HepG2 (cell line): ENCODE results near the gene PCED1B. TPM values are rescaled to one million over a fixed set of nuclear protein-coding genes. Genes with fewer than 3 reads are reported as not detected.

ENCODE experiments used
- ATAC-seq: fragments of 200-7000 bp; cut with Tn5 transposase; 3 replicates; pipeline ENCODE4 v1.9.1; 2020; ENCODE audit warnings: mild to moderate bottlenecking, moderate library complexity
- BruUV-seq: library from RNA; stranded (reverse); fragments of 400-500 nt; replicated peaks from 2 replicates; lab custom pipeline; 2021; lab: Mats Ljungman, UMichigan
- CTCF ChIA-PET: fragments of 300-600 bp; formaldehyde crosslinking; extraction: SDS; loops from one replicate; lab custom pipeline; 2021; ENCODE audit warnings: low total read pairs, inconsistent platforms, low intra/inter-chr PET ratio; lab: Yijun Ruan, JAX
- POLR2A ChIA-PET: fragments of 350-600 bp; sonication (Branson Sonifier 250); formaldehyde crosslinking; loops from one replicate; lab custom pipeline; 2020; ENCODE audit warnings: antibody characterized with exemption, inconsistent platforms; lab: Yijun Ruan, JAX
- DNase-seq: peaks from one replicate; pipeline ENCODE4 v3.0.0-alpha.2; 2015; ENCODE audit warnings: low spot score
- FAIRE-seq: peaks from 3 replicates; lab custom pipeline; 2011; peaks lifted over from hg19 to GRCh38; lab: Jason Lieb, UNC
- H2AFZ ChIP-seq: one replicate; pipeline ENCODE4 v1.6.1; 2011; ENCODE audit warnings: low read length, inconsistent platforms
- H3K27ac ChIP-seq: fragments of 300-600 bp; 3 replicates; pipeline ENCODE4 v1.8.0; 2011; ENCODE audit warnings: mixed run types, mild to moderate bottlenecking, mixed read lengths, low read length, inconsistent platforms; ENCODE audit not compliant: insufficient read depth; ENCODE audit errors: extremely low read length
- H3K27me3 ChIP-seq, 2 experiments: fragments of 200-600 bp in 1 of 2; 2 replicates in 1 of 2; 3 replicates in 1 of 2; pipeline versions ENCODE4 v1.6.0 to v1.8.0; 2011; ENCODE audit warnings: low read length in 2 of 2, mild to moderate bottlenecking in 2 of 2, moderate library complexity in 2 of 2, inconsistent platforms in 1 of 2; ENCODE audit not compliant: insufficient read depth in 2 of 2, control insufficient read depth in 1 of 2
- H3K36me3 ChIP-seq, 2 experiments: fragments of 200-600 bp in 1 of 2; replicated peaks in 1 of 2; 2 replicates in 1 of 2; 3 replicates in 1 of 2; pipeline versions ENCODE4 v1.5.1 to v1.8.0; 2011; ENCODE audit warnings: low read length in 2 of 2, inconsistent platforms in 1 of 2; ENCODE audit not compliant: insufficient read depth in 2 of 2, control insufficient read depth in 1 of 2
- H3K4me1 ChIP-seq: 2 replicates; pipeline ENCODE4 v1.5.1; 2012; ENCODE audit warnings: low read length, inconsistent platforms; ENCODE audit not compliant: insufficient read depth
- H3K4me2 ChIP-seq: 2 replicates; pipeline ENCODE4 v1.6.0; 2011; ENCODE audit warnings: low read depth, low read length, inconsistent platforms
- H3K4me3 ChIP-seq, 3 experiments: fragments of 200-600 bp in 1 of 3; sonication (generic), shearing (Covaris generic) in 1 of 3; replicated peaks in 1 of 3; 2 replicates each; pipeline ENCODE4 v1.5.1; 2011 to 2016; ENCODE audit warnings: low read length in 3 of 3, inconsistent platforms in 2 of 3, low read depth in 2 of 3, mild to moderate bottlenecking in 2 of 3, control low read depth in 1 of 3, mixed read lengths in 1 of 3; ENCODE audit not compliant: insufficient read depth in 1 of 3
- H3K79me2 ChIP-seq: one replicate; pipeline ENCODE4 v1.6.1; 2011; ENCODE audit warnings: low read length, inconsistent platforms; ENCODE audit not compliant: insufficient read depth
- H3K9ac ChIP-seq: 2 replicates; pipeline ENCODE4 v1.6.0; 2011; ENCODE audit warnings: mild to moderate bottlenecking, low read depth, low read length, inconsistent platforms; ENCODE audit not compliant: insufficient read depth
- H3K9me3 ChIP-seq: 2 replicates; pipeline ENCODE4 v1.5.1; 2012; ENCODE audit warnings: mild to moderate bottlenecking, low read length
- H4K20me1 ChIP-seq: 2 replicates; pipeline ENCODE4 v1.6.0; 2011; ENCODE audit warnings: inconsistent platforms, mild to moderate bottlenecking, low read length, moderate library complexity; ENCODE audit not compliant: insufficient read depth
- ATF7-NPFF ChIP-seq: sonication (generic); formaldehyde crosslinking; IDR thresholded peaks from 2 replicates; pipeline ENCODE4 v1.8.1; 2023; ENCODE audit warnings: mild to moderate bottlenecking, low read depth, missing genetic modification reagents, moderate library complexity
- HDAC6 ChIP-seq: fragments of 200-600 bp; sonication (generic); IDR thresholded peaks from 2 replicates; pipeline ENCODE4 v1.7.0; 2017; ENCODE audit warnings: mild to moderate bottlenecking, antibody characterized with exemption, low read length, low read depth
- KDM4B ChIP-seq: sonication (generic); formaldehyde crosslinking; IDR thresholded peaks from 2 replicates; pipeline ENCODE4 v1.4.0; 2020; ENCODE audit warnings: missing genetic modification reagents
- KDM5A ChIP-seq: fragments of 200-600 bp; sonication (generic); IDR thresholded peaks from 2 replicates; pipeline ENCODE4 v1.7.0; 2018; ENCODE audit warnings: antibody characterized with exemption, mild to moderate bottlenecking, low read length, borderline replicate concordance
- PHF21A ChIP-seq: sonication (generic); formaldehyde crosslinking; IDR thresholded peaks from 2 replicates; pipeline ENCODE4 v1.5.0; 2020; ENCODE audit warnings: mild to moderate bottlenecking, missing genetic modification reagents
- SIN3A ChIP-seq: IDR thresholded peaks from 2 replicates; pipeline ENCODE4 v1.6.1; 2011; ENCODE audit warnings: low read depth, mild to moderate bottlenecking, control low read depth, low read length, borderline replicate concordance
- SNRNP70 ChIP-seq: fragments of 200-400 bp; formaldehyde crosslinking; IDR thresholded peaks from 2 replicates; pipeline ENCODE4 v1.6.1; 2017; ENCODE audit warnings: mild to moderate bottlenecking, low read depth, low read length, moderate library complexity
- ZHX2 ChIP-seq, 2 experiments: sonication (generic) in 1 of 2; formaldehyde crosslinking in 1 of 2; IDR thresholded peaks; 2 replicates each; pipeline versions ENCODE4 v1.6.1 to v1.9.0; 2014 to 2022; ENCODE audit warnings: antibody characterized with exemption in 1 of 2, borderline replicate concordance in 1 of 2, inconsistent platforms in 1 of 2, low read depth in 1 of 2, missing genetic modification reagents in 1 of 2
- ZNF451 ChIP-seq: sonication (generic); formaldehyde crosslinking; IDR thresholded peaks from 2 replicates; pipeline ENCODE4 v1.5.0; 2020; ENCODE audit warnings: mild to moderate bottlenecking, missing genetic modification reagents
- ZNF546 ChIP-seq: sonication (generic); formaldehyde crosslinking; conservative IDR thresholded peaks from 2 replicates; pipeline ENCODE4 v1.8.1; 2023; ENCODE audit warnings: mild to moderate bottlenecking, missing genetic modification reagents
- ZNF737 ChIP-seq: sonication (generic); formaldehyde crosslinking; IDR thresholded peaks from 2 replicates; pipeline ENCODE4 v1.5.0; 2020; ENCODE audit warnings: missing genetic modification reagents, mild to moderate bottlenecking, borderline replicate concordance
- WGBS: methylation state at CpG from one replicate; pipeline ENCODE4 v1.1.6; 2017; ENCODE audit warnings: low lambda C conversion rate; 5-methylcytosine and 5-hydroxymethylcytosine counted together
- in situ Hi-C: cut with HindIII; loops from 2 replicates; pipeline ENCODE4 v1.10.0; 2017; ENCODE audit warnings: low pct_unique_long_range_greater_than_20kb; ENCODE audit not compliant: extremely low pct_ligation_motif_present
- intact Hi-C: fragments of 100-400 bp; cut with micrococcal nuclease; formaldehyde crosslinking; loops from one replicate; pipeline ENCODE4 v1.10.0; 2022; ENCODE audit not compliant: unreplicated experiment
- polyA plus RNA-seq, 8 experiments: library from polyadenylated mRNA; depleted of rRNA in 3 of 8; stranded (reverse) in 7 of 8; unstranded in 1 of 8; fragments of >200 nt; fragmentation: Illumina TruSeq in 4 of 8; extraction: Trizol in 4 of 8; gene quantifications; 2 replicates each; pipeline versions ENCODE4 v1.2.1 to v1.2.3, GENCODE V29; 2011 to 2016; ENCODE audit warnings: low read depth in 4 of 8, missing spikeins in 1 of 8, mixed read lengths in 1 of 8; ENCODE audit not compliant: insufficient read depth in 1 of 8
- total RNA-seq, 5 experiments: library from RNA; depleted of rRNA; stranded (reverse); fragments of >200 nt; fragmentation: Illumina TruSeq; extraction: Trizol; gene quantifications; 2 replicates each; pipeline ENCODE4 v1.2.3, GENCODE V29; 2016; ENCODE audit warnings: low read depth in 1 of 5

Gene PCED1B
- total and polyA plus RNA-seq, 2 of the 13 experiments (the other 11 are each of a cell fraction or from before 2014, with no cell fraction given): 0.11 to 0.37 TPM

- BruUV-seq: no TSS peak
- no peaks in the 10 kb centered on the region for H3K79me2 ChIP-seq
- no peak for ATAC-seq
- 31% methylated on average over 5 of the region's 5 CpGs for WGBS
- no peaks in the 10 kb centered on the region for H3K4me1 ChIP-seq
- no peak overlapping the region for H3K27ac ChIP-seq
- TF ChIP-seq KDM4B (CRISPR knock-in tag): no peak
- no peak for TF ChIP-seq ZNF546 (CRISPR knock-in tag)
- no peak for TF ChIP-seq SNRNP70
- TF ChIP-seq KDM5A: no peak
- TF ChIP-seq SIN3A: no peak
- TF ChIP-seq HDAC6: no peak
- no peak for TF ChIP-seq ZNF451 (CRISPR knock-in tag)
- TF ChIP-seq ATF7-NPFF (CRISPR knock-in tag): no peak
- TF ChIP-seq ZNF737: no peak
- TF ChIP-seq ZHX2 (IDR thresholded peaks at IDR 0.05; ENCODE audit: low read depth): no peak
- no peak for TF ChIP-seq ZHX2 (CRISPR knock-in tag; IDR thresholded peaks at IDR 0.05; ENCODE audit: borderline replicate concordance)
- TF ChIP-seq PHF21A (CRISPR knock-in tag): no peak
- TF ChIP-seq, all 625 proteins: peak for 0
- Histone ChIP-seq H3K36me3 (no peaks in the 10 kb centered on the region), H3K9me3 (no peaks in the 10 kb centered on the region), H2AFZ (no peak overlapping the region), H4K20me1 (no peaks in the 10 kb centered on the region), H3K27me3 (no peaks in the 10 kb centered on the region; a peak in 2 of 5 replicates), H3K4me2 (no peak overlapping the region), H3K9ac (no peak overlapping the region), H3K4me3 (no peak overlapping the region)
- POLR2A ChIA-PET: no interaction called here
- in situ Hi-C loops (no loop called here), intact Hi-C loops (loop anchor here (2.0 to 5.0 kb wide), 2 partner anchors 363 to 653 kb away; no protein-coding TSS in a partner anchor)
- DNase-seq (no peak), FAIRE-seq (no peak)
- CTCF ChIA-PET: interaction anchor here (0.7 kb wide), 1 partner anchor 603 kb away, joined by 3 read pairs; no protein-coding TSS in a partner anchor
Measured at GRCh38 chr12:47033789-47034555, 45.4 kb upstream of the PCED1B start.
